ENCODE data around the gene PTGIS. TPM values are rescaled to one million over a fixed set of nuclear protein-coding genes. Genes with fewer than 3 reads are reported as not detected.

Gene PTGIS
- total RNA-seq, 1 experiment from 2014 or later: 20.0 TPM

GRCh38 chr20:49471397-49471796, 96.5 kb downstream of the PTGIS start:
- no peak overlapping the region for H4K91ac ChIP-seq (ENCODE audit: insufficient read length, low read depth, low read length)
- no peaks in the 10 kb centered on the region for H3K9me3 Mint-ChIP-seq
- H3K27me3 ChIP-seq (ENCODE audit: insufficient read depth, low read length): no peaks in the 10 kb centered on the region
- H3K4me1 Mint-ChIP-seq: peaks cover 4 to 16% of the 10 kb centered on the region in 2 experiments; a peak in 3 of 4 replicates
- no peak overlapping the region for H3K18ac ChIP-seq (ENCODE audit: insufficient read length, low read depth, low read length)
- no peak overlapping the region for H2BK12ac ChIP-seq (ENCODE audit: insufficient read length, low read depth, low read length)
- H2BK5ac ChIP-seq (ENCODE audit: insufficient read length, low read length): no peak overlapping the region
- no peaks in the 10 kb centered on the region for H3K79me2 ChIP-seq (ENCODE audit: insufficient read depth, low read length)
- H2BK120ac ChIP-seq (ENCODE audit: low read depth, low read length, poor library complexity, severe bottlenecking): no peak overlapping the region
- no peak overlapping the region for H3K23ac ChIP-seq (ENCODE audit: insufficient read length, low read depth, low read length)
- no peaks in the 10 kb centered on the region for H3K36me3 Mint-ChIP-seq (ENCODE audit: insufficient read depth in 1 of 3, low read depth in 3 of 3)
- no peak overlapping the region for H3T11ph ChIP-seq (ENCODE audit: low read length)
- H3K79me1 ChIP-seq (ENCODE audit: insufficient read depth, low read depth, low read length, poor library complexity, severe bottlenecking): no peaks in the 10 kb centered on the region
- no peak overlapping the region for H3K14ac ChIP-seq (ENCODE audit: insufficient read depth, low read length)
- H3K27ac Mint-ChIP-seq: no peak overlapping the region
- no peak overlapping the region for H3K9ac ChIP-seq (ENCODE audit: extremely low read depth, insufficient read length, low read length)
- H3K4ac ChIP-seq (ENCODE audit: low read depth, low read length): no peak overlapping the region
- H3K4me2 ChIP-seq (ENCODE audit: insufficient read depth, insufficient read length, low read length): no peak overlapping the region
- no peak overlapping the region for H3K27ac ChIP-seq (ENCODE audit: insufficient read length, low read depth, low read length)
- no peak overlapping the region for H3K56ac ChIP-seq (ENCODE audit: insufficient read length, low read depth, low read length)
- no peak overlapping the region for H4K8ac ChIP-seq (replicated peaks; ENCODE audit: insufficient read length, low read depth, low read length)
- no peak overlapping the region for H4K5ac ChIP-seq (ENCODE audit: insufficient read length, low read depth, low read length)
- H3K23me2 ChIP-seq (ENCODE audit: insufficient read length, low read depth, low read length, poor library complexity, severe bottlenecking): no peaks in the 10 kb centered on the region
- H2AFZ ChIP-seq (ENCODE audit: low read length): no peak overlapping the region
- no peaks in the 10 kb centered on the region for H4K20me1 ChIP-seq (ENCODE audit: control insufficient read depth, insufficient read depth, insufficient read length)
- peaks cover 19% of the 10 kb centered on the region for H3K27me3 Mint-ChIP-seq (ENCODE audit: low read depth)
- no CpG with 5 or more reads among the region's 5 CpGs for WGBS (ENCODE audit: extremely low coverage, insufficient read length, low lambda C conversion rate)
- no peak for DNase-seq
- no peaks in the 10 kb centered on the region for H3K9me3 ChIP-seq (ENCODE audit: control insufficient read depth, low read depth, low read length)
- H3K4me3 Mint-ChIP-seq: no peak overlapping the region
- no peaks in the 10 kb centered on the region for H3K4me1 ChIP-seq (ENCODE audit: insufficient read depth, low read length)
- no peak overlapping the region for H2BK20ac ChIP-seq (ENCODE audit: low read depth, low read length, poor library complexity, severe bottlenecking)
- TF ChIP-seq, protein P1, sequence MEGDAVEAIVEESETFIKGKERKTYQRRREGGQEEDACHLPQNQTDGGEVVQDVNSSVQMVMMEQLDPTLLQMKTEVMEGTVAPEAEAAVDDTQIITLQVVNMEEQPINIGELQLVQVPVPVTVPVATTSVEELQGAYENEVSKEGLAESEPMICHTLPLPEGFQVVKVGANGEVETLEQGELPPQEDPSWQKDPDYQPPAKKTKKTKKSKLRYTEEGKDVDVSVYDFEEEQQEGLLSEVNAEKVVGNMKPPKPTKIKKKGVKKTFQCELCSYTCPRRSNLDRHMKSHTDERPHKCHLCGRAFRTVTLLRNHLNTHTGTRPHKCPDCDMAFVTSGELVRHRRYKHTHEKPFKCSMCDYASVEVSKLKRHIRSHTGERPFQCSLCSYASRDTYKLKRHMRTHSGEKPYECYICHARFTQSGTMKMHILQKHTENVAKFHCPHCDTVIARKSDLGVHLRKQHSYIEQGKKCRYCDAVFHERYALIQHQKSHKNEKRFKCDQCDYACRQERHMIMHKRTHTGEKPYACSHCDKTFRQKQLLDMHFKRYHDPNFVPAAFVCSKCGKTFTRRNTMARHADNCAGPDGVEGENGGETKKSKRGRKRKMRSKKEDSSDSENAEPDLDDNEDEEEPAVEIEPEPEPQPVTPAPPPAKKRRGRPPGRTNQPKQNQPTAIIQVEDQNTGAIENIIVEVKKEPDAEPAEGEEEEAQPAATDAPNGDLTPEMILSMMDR (conservative IDR thresholded peaks at IDR 0.05): no peak
- H2BK15ac ChIP-seq (ENCODE audit: low read depth, low read length): no peak overlapping the region
- H2AK5ac ChIP-seq (ENCODE audit: insufficient read length, low read length): no peak overlapping the region

All from H9 (cell line).